ENCODE data around the gene CDC25B.

Gene CDC25B

GRCh38 chr20:3777381-3777715, 18.8 kb upstream of the CDC25B start:
- TF ChIP-seq REST (IDR thresholded peaks at IDR 0.05; ENCODE audit: insufficient read depth in 1 of 2, low read depth in 2 of 2, low read length in 2 of 2) (no peak), FOXP2 (optimal IDR thresholded peaks at IDR 0.05; ENCODE audit: borderline replicate concordance, extremely low read depth, extremely low read length, insufficient read depth) (no peak), POLR2AphosphoS5 (IDR thresholded peaks at IDR 0.05; ENCODE audit: low read depth, low read length) (no peak), SIN3A (IDR thresholded peaks at IDR 0.05; ENCODE audit: borderline replicate concordance, insufficient read depth, low read length) (no peak), TAF1 (IDR thresholded peaks at IDR 0.05; ENCODE audit: borderline replicate concordance, insufficient read depth, low read length) (no peak)

GRCh38 chr20:3777716-3778629, 18.1 kb upstream of the CDC25B start:
- TF ChIP-seq FOXP2 (optimal IDR thresholded peaks at IDR 0.05; ENCODE audit: borderline replicate concordance, extremely low read depth, extremely low read length, insufficient read depth), result no peak
- TF ChIP-seq TAF1 (IDR thresholded peaks at IDR 0.05; ENCODE audit: borderline replicate concordance, insufficient read depth, low read length), result no peak
- TF ChIP-seq POLR2AphosphoS5 (IDR thresholded peaks at IDR 0.05; ENCODE audit: low read depth, low read length), result no peak
- no peak for TF ChIP-seq REST (IDR thresholded peaks at IDR 0.05; ENCODE audit: insufficient read depth in 1 of 2, low read depth in 2 of 2, low read length in 2 of 2)
- no peak for TF ChIP-seq SIN3A (IDR thresholded peaks at IDR 0.05; ENCODE audit: borderline replicate concordance, insufficient read depth, low read length)

GRCh38 chr20:3778976-3779375, 17.1 kb upstream of the CDC25B start:
- TF ChIP-seq FOXP2 (optimal IDR thresholded peaks at IDR 0.05; ENCODE audit: borderline replicate concordance, extremely low read depth, extremely low read length, insufficient read depth) (no peak), POLR2AphosphoS5 (IDR thresholded peaks at IDR 0.05; ENCODE audit: low read depth, low read length) (no peak), REST (IDR thresholded peaks at IDR 0.05; ENCODE audit: insufficient read depth in 1 of 2, low read depth in 2 of 2, low read length in 2 of 2) (no peak), TAF1 (IDR thresholded peaks at IDR 0.05; ENCODE audit: borderline replicate concordance, insufficient read depth, low read length) (no peak)

GRCh38 chr20:3781153-3781910, 14.8 kb upstream of the CDC25B start, which contains the start of gene SPEF1:
Gene SPEF1 (minus strand): TSS chr20:3781448. CDS start chr20:3781287, 161 bp downstream.
- TF ChIP-seq POLR2AphosphoS5 (IDR thresholded peaks at IDR 0.05; ENCODE audit: low read depth, low read length), result peak; percentile 59; the same call in 1 of the 2 replicates
- TF ChIP-seq SIN3A (IDR thresholded peaks at IDR 0.05; ENCODE audit: borderline replicate concordance, insufficient read depth, low read length), result peak; percentile 99
- no peak for TF ChIP-seq TAF1 (IDR thresholded peaks at IDR 0.05; ENCODE audit: borderline replicate concordance, insufficient read depth, low read length)
- no peak for TF ChIP-seq REST (IDR thresholded peaks at IDR 0.05; ENCODE audit: insufficient read depth in 1 of 2, low read depth in 2 of 2, low read length in 2 of 2)
- TF ChIP-seq FOXP2 (optimal IDR thresholded peaks at IDR 0.05; ENCODE audit: borderline replicate concordance, extremely low read depth, extremely low read length, insufficient read depth), result no peak
